Measurements from ENCODE around the gene NIPAL1.

NIPAL1 gene

DNA sequence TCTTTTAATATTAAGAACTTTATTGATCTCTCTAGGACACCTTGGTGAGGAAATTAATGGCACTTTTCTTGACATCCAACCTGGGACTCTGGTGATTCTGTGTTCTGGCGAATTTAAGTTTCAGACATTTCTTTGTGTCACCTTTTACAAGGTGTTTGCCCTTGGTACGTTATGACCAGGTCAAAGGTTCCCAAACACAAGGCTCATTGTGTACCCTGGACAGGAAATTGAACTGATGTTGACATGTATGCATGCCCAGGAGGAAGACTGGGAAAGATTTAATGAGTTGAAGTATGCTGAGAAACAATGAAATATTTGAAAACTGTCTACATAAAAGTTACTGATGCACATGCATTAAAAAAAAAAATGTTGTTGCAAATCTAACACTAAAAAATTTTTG lies 22.1 kb downstream of the NIPAL1 start:
- no CpG with 5 or more reads among the region's 2 CpGs for WGBS, 2 donors (ENCODE audit: extremely low coverage in 2 of 2, insufficient read length in 2 of 2, insufficient replicate concordance in 1 of 2)
- Histone ChIP-seq H3K27me3 (ENCODE audit: control insufficient read depth in 3 of 3, insufficient read depth in 3 of 3, low read depth in 1 of 3, low read length in 3 of 3) (no peaks in the 10 kb centered on the region), H3K27ac (replicated peaks; ENCODE audit: low read length) (no peak overlapping the region), H3K4me3 (ENCODE audit: low read length in 2 of 2) (no peak overlapping the region), H2AK5ac (ENCODE audit: low read depth, low read length) (no peak overlapping the region), H3K9ac (ENCODE audit: low read depth, low read length, poor library complexity) (no peak overlapping the region), H3K79me1 (ENCODE audit: low read depth, low read length) (no peaks in the 10 kb centered on the region), H3K4ac (ENCODE audit: low read length) (no peak overlapping the region), H2BK5ac (ENCODE audit: low read length) (no peak overlapping the region), H3K14ac (ENCODE audit: low read length) (no peak overlapping the region), H3K4me2 (ENCODE audit: insufficient read depth, low read length, poor library complexity, severe bottlenecking) (no peak overlapping the region), H3K18ac (ENCODE audit: low read length) (no peak overlapping the region), H2BK15ac (ENCODE audit: low read length) (no peak overlapping the region), H3K23ac (ENCODE audit: low read depth, low read length, poor library complexity) (no peak overlapping the region), H3K4me1 (ENCODE audit: control insufficient read depth in 2 of 2, insufficient read depth in 1 of 2, low read depth in 1 of 2, low read length in 2 of 2) (no peaks in the 10 kb centered on the region), H3K36me3 (replicated peaks in 1 of 2; ENCODE audit: control insufficient read depth in 2 of 2, insufficient read depth in 2 of 2, low read length in 2 of 2) (no peaks in the 10 kb centered on the region), H2BK120ac (ENCODE audit: low read depth, low read length) (no peak overlapping the region), H3K9me3 (replicated peaks in 1 of 2; ENCODE audit: control insufficient read depth in 2 of 2, insufficient read depth in 1 of 2, low read depth in 1 of 2, low read length in 2 of 2) (no peaks in the 10 kb centered on the region), H4K8ac (ENCODE audit: low read depth, low read length) (no peak overlapping the region), H2BK12ac (ENCODE audit: low read length) (no peak overlapping the region), H2AFZ (ENCODE audit: low read length) (no peak overlapping the region), H4K91ac (ENCODE audit: low read depth, low read length, poor library complexity) (no peak overlapping the region)
- DNase-seq (ENCODE audit: low spot score), result no peak

- no peak overlapping the region for H2BK120ac ChIP-seq (ENCODE audit: low read depth, low read length)
- no peaks in the 10 kb centered on the region for H3K27me3 ChIP-seq (ENCODE audit: control insufficient read depth in 3 of 3, insufficient read depth in 3 of 3, low read depth in 1 of 3, low read length in 3 of 3)
- H2BK15ac ChIP-seq (ENCODE audit: low read length), result no peak overlapping the region
- no peak for DNase-seq (ENCODE audit: low spot score)
- H3K79me1 ChIP-seq (ENCODE audit: low read depth, low read length), result no peaks in the 10 kb centered on the region
- H3K36me3 ChIP-seq (replicated peaks in 1 of 2; ENCODE audit: control insufficient read depth in 2 of 2, insufficient read depth in 2 of 2, low read length in 2 of 2), result no peaks in the 10 kb centered on the region
- H2BK5ac ChIP-seq (ENCODE audit: low read length), result no peak overlapping the region
- no peaks in the 10 kb centered on the region for H3K9me3 ChIP-seq (replicated peaks in 1 of 2; ENCODE audit: control insufficient read depth in 2 of 2, insufficient read depth in 1 of 2, low read depth in 1 of 2, low read length in 2 of 2)
- H3K27ac ChIP-seq (replicated peaks; ENCODE audit: low read length), result no peak overlapping the region
- no peak overlapping the region for H2AK5ac ChIP-seq (ENCODE audit: low read depth, low read length)
- H3K18ac ChIP-seq (ENCODE audit: low read length), result no peak overlapping the region
- H2AFZ ChIP-seq (ENCODE audit: low read length), result no peak overlapping the region
- no peaks in the 10 kb centered on the region for H3K4me1 ChIP-seq (ENCODE audit: control insufficient read depth in 2 of 2, insufficient read depth in 1 of 2, low read depth in 1 of 2, low read length in 2 of 2)
- H3K14ac ChIP-seq (ENCODE audit: low read length), result no peak overlapping the region
- no peak overlapping the region for H3K4me2 ChIP-seq (ENCODE audit: insufficient read depth, low read length, poor library complexity, severe bottlenecking)
- no peak overlapping the region for H3K9ac ChIP-seq (ENCODE audit: low read depth, low read length, poor library complexity)
- no peak overlapping the region for H4K8ac ChIP-seq (ENCODE audit: low read depth, low read length)
- no peak overlapping the region for H3K4ac ChIP-seq (ENCODE audit: low read length)
- no peak overlapping the region for H3K4me3 ChIP-seq (ENCODE audit: low read length in 2 of 2)
- no peak overlapping the region for H4K91ac ChIP-seq (ENCODE audit: low read depth, low read length, poor library complexity)
- H2BK12ac ChIP-seq (ENCODE audit: low read length), result no peak overlapping the region
- H3K23ac ChIP-seq (ENCODE audit: low read depth, low read length, poor library complexity), result no peak overlapping the region
These were observed 23.0 kb downstream of the NIPAL1 start for GRCh38 chr4:48039561-48039960.

DNA sequence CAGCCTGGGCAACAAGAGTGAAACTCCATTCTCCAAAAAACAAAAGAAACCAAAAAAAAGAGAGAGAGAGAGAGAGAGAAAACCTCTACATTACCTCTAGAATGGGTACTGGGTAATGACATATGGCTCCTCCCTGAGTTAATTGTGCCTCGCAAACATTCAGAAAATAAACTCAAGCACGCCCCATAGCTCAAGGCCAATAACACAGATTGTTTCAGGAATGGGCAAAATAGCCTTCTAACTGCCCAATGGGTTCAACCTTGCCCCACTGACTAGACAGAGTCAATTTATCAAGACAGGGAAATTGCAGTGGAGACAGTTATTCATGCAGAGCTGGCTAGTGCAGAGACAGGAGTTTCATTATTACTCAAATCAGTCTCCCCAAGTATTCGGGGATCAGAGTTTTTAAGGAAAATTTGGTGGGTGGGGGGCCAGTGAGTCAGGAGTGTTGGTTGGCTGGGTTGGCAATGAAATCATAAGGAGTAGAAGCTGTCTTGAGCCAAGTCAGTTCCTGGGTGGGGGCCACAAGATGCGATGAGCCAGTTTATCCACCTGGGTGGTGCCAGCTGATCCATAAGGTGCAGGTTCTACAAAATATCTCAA lies 25.1 kb downstream of the NIPAL1 start:
- no peak overlapping the region for H3K14ac ChIP-seq (ENCODE audit: low read length)
- no CpG with 5 or more reads among the region's 4 CpGs for WGBS, 2 donors (ENCODE audit: extremely low coverage in 2 of 2, insufficient read length in 2 of 2, insufficient replicate concordance in 1 of 2)

DNA sequence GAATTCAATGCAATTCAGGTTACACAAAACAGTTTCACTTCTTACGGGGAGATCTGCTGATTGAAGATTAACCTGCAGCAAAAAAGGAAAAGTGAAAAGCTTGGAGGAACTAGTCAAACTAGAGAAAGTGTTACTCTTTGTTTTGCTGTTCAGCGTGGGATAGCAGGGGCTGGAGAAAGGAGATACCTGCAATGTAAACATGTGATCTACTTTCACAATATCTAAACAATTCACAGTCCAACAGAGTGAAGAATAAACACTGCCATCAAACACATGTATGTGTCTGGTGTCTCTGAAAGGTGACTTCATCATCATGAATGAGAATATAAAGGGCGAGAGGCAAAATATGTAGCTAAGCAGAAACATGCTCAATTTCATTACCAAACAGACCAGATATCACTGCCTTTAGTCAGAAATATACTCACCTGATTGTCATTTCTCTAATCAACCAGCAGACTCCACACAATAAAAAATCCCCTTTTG lies 26.4 kb downstream of the NIPAL1 start:
- Histone ChIP-seq H3K4me3 (ENCODE audit: low read length in 2 of 2) (no peak overlapping the region), H3K79me1 (ENCODE audit: low read depth, low read length) (no peaks in the 10 kb centered on the region), H3K27me3 (ENCODE audit: control insufficient read depth in 3 of 3, insufficient read depth in 3 of 3, low read depth in 1 of 3, low read length in 3 of 3) (no peaks in the 10 kb centered on the region), H3K4me1 (ENCODE audit: control insufficient read depth in 2 of 2, insufficient read depth in 1 of 2, low read depth in 1 of 2, low read length in 2 of 2) (no peaks in the 10 kb centered on the region), H3K4ac (ENCODE audit: low read length) (no peak overlapping the region), H2AFZ (ENCODE audit: low read length) (no peak overlapping the region), H2BK15ac (ENCODE audit: low read length) (no peak overlapping the region), H4K8ac (ENCODE audit: low read depth, low read length) (no peak overlapping the region), H3K4me2 (ENCODE audit: insufficient read depth, low read length, poor library complexity, severe bottlenecking) (no peak overlapping the region), H3K27ac (replicated peaks; ENCODE audit: low read length) (no peak overlapping the region), H3K14ac (ENCODE audit: low read length) (no peak overlapping the region), H3K9ac (ENCODE audit: low read depth, low read length, poor library complexity) (no peak overlapping the region), H3K9me3 (replicated peaks in 1 of 2; ENCODE audit: control insufficient read depth in 2 of 2, insufficient read depth in 1 of 2, low read depth in 1 of 2, low read length in 2 of 2) (no peaks in the 10 kb centered on the region), H2BK120ac (ENCODE audit: low read depth, low read length) (no peak overlapping the region), H2BK12ac (ENCODE audit: low read length) (no peak overlapping the region), H2AK5ac (ENCODE audit: low read depth, low read length) (no peak overlapping the region), H3K18ac (ENCODE audit: low read length) (no peak overlapping the region), H3K23ac (ENCODE audit: low read depth, low read length, poor library complexity) (no peak overlapping the region), H4K91ac (ENCODE audit: low read depth, low read length, poor library complexity) (no peak overlapping the region), H3K36me3 (replicated peaks in 1 of 2; ENCODE audit: control insufficient read depth in 2 of 2, insufficient read depth in 2 of 2, low read length in 2 of 2) (no peaks in the 10 kb centered on the region), H2BK5ac (ENCODE audit: low read length) (no peak overlapping the region)
- no CpG with 5 or more reads among the region's 3 CpGs for WGBS, 2 donors (ENCODE audit: extremely low coverage in 2 of 2, insufficient read length in 2 of 2, insufficient replicate concordance in 1 of 2)
- DNase-seq (ENCODE audit: low spot score), result no peak

More for the DNA sequence above, 25.1 kb downstream of the NIPAL1 start:
- Histone ChIP-seq H4K91ac (ENCODE audit: low read depth, low read length, poor library complexity) (no peak overlapping the region), H3K18ac (ENCODE audit: low read length) (no peak overlapping the region), H3K4me3 (ENCODE audit: low read length in 2 of 2) (no peak overlapping the region), H3K9me3 (replicated peaks in 1 of 2; ENCODE audit: control insufficient read depth in 2 of 2, insufficient read depth in 1 of 2, low read depth in 1 of 2, low read length in 2 of 2) (no peaks in the 10 kb centered on the region), H3K9ac (ENCODE audit: low read depth, low read length, poor library complexity) (no peak overlapping the region), H3K36me3 (replicated peaks in 1 of 2; ENCODE audit: control insufficient read depth in 2 of 2, insufficient read depth in 2 of 2, low read length in 2 of 2) (no peaks in the 10 kb centered on the region), H2BK12ac (ENCODE audit: low read length) (no peak overlapping the region), H3K4me1 (ENCODE audit: control insufficient read depth in 2 of 2, insufficient read depth in 1 of 2, low read depth in 1 of 2, low read length in 2 of 2) (no peaks in the 10 kb centered on the region), H3K4ac (ENCODE audit: low read length) (no peak overlapping the region), H3K79me1 (ENCODE audit: low read depth, low read length) (no peaks in the 10 kb centered on the region), H2BK120ac (ENCODE audit: low read depth, low read length) (no peak overlapping the region), H3K4me2 (ENCODE audit: insufficient read depth, low read length, poor library complexity, severe bottlenecking) (no peak overlapping the region), H3K23ac (ENCODE audit: low read depth, low read length, poor library complexity) (no peak overlapping the region), H2AFZ (ENCODE audit: low read length) (no peak overlapping the region), H2AK5ac (ENCODE audit: low read depth, low read length) (no peak overlapping the region), H4K8ac (ENCODE audit: low read depth, low read length) (no peak overlapping the region), H2BK15ac (ENCODE audit: low read length) (no peak overlapping the region), H3K27ac (replicated peaks; ENCODE audit: low read length) (no peak overlapping the region), H3K27me3 (ENCODE audit: control insufficient read depth in 3 of 3, insufficient read depth in 3 of 3, low read depth in 1 of 3, low read length in 3 of 3) (no peaks in the 10 kb centered on the region), H2BK5ac (ENCODE audit: low read length) (no peak overlapping the region)
- no peak for DNase-seq (ENCODE audit: low spot score)
